Right ventricle myocardium superior (tissue), 1 donor: Measurements from ENCODE around the gene DDX6. TPM values are rescaled to one million over a fixed set of nuclear protein-coding genes. Genes with fewer than 3 reads are reported as not detected.
"Not testable (repeated sequence)": the region's sequence is repeated elsewhere in the genome, so short reads cannot be mapped to it uniquely, and the experiment has no call there.

ENCODE experiments used
- ATAC-seq: fragments of 200-7000 bp; cut with Tn5 transposase; one replicate; pipeline ENCODE4 v1.9.1; 2020; ENCODE audit warnings: mild to moderate bottlenecking; ENCODE audit not compliant: poor library complexity
- DNase-seq: peaks from one replicate; pipeline ENCODE4 v3.0.0-alpha.2; 2020
- intact Hi-C: fragments of 100-400 bp; cut with DNase I; formaldehyde crosslinking; loops from one replicate; pipeline ENCODE4 v1.11.2; 2022
- long read RNA-seq: library from polyadenylated mRNA; unstranded; transcript quantifications from one replicate; pipeline ENCODE4 v2.0.0, GENCODE V29; 2021
- total RNA-seq: library from RNA; stranded (reverse); fragmentation: NEBNext Ultra II Directional; extraction: Animal tissue kit (Norgen Biotek cat#: 25700); gene quantifications from one replicate; pipeline ENCODE4 v1.2.1, GENCODE V29; 2021
- donor health status: DM: no; HTN: yes; CAD: no; lungs with severe emphysema.

DDX6 gene, protein sequence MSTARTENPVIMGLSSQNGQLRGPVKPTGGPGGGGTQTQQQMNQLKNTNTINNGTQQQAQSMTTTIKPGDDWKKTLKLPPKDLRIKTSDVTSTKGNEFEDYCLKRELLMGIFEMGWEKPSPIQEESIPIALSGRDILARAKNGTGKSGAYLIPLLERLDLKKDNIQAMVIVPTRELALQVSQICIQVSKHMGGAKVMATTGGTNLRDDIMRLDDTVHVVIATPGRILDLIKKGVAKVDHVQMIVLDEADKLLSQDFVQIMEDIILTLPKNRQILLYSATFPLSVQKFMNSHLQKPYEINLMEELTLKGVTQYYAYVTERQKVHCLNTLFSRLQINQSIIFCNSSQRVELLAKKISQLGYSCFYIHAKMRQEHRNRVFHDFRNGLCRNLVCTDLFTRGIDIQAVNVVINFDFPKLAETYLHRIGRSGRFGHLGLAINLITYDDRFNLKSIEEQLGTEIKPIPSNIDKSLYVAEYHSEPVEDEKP
- 117 TPM for total RNA-seq
- long read RNA-seq, full-length matches to known transcripts = 1 of 6 reads
- long read RNA-seq, partial matches to known transcripts = 0 of 6 reads
- long read RNA-seq, other reads (novel, unspliced or antisense) = 5 of 6 reads

DNA sequence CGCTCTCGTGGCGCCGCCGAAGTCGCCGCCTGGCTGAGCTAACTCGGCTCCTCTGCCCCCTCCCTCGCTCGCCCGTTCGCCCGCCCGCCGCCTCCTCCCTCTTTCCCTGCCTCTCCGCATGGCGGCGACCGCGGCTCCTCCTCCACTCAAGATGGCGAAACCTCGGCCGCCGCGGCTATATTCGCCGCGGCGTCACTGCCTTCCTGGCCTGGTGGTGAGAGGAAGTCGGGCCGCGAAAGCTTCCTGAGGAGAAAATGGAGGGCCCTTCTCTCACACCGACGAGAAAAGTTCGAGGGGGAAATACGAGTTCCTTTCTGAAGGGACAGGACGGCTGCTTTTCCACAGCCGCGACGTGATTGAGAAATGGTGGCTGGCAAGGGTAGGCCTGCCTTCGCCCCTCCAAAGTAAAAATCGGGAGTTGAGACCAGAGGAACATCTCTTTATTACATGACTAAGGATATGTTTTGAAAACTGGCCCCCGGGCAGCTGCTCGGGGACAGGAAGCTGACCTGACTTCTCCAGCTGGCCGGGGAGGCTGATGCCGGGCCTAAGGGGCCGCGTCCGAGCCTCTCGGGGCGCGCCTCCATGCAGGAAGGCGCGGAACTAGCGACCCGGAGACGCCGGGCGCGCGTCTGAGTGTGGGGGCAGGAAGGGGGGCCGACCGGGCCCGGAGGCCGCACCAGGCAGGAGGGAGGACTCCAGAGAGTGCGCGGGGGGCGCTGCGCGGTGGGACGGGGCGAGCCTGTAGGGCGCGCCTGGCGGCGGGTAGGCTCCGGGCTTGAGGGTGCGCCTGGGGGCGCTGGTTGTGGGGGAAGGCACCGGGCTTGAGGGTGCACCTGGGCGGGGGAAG lies at the start of gene DDX6:
Gene DDX6, minus strand, starts transcription at position 54 of the 850 bp plus-strand sequence. CDS start 4,913 bp downstream, outside the sequence.
- intact Hi-C loops = no loop called here
- DNase-seq (peak; percentile 96), ATAC-seq (peak; percentile 90)

DNA sequence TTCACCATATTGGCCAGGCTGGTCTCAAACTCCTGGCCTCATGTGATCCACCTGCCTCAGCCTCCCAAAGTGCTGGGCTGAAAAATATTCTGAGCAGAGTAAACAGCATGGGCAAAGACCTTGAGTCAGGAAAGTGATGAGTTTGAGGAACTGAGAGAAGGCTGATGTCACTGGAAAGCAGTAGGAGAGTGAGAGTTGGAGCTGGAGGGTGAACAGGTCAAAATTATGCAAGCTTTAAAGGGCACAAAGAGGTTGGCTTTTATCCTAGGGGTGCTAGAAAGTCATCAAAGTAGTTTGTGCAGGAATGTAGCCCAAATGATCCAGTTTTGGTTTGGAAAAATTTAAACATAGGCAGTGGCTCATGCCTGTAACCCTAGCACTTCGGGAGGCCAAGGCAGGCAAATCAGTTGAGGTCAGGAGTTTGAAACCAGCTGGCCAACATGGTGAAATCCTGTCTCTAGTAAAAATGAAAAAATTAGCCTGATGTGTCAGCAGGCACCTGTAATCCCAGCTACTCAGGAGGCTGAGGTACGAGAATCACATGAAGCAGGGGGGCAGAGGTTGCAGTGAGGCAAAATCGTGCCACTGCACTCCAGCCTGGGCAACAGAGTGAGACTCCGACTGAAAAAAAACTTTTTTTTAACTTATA lies 48.1 kb upstream of the DDX6 start:
- ATAC-seq = no peak
- DNase-seq = no peak
- intact Hi-C loops = no loop called here

- DNase-seq = no peak
- intact Hi-C loops = no loop called here
Observed at GRCh38 chr11:118837868-118838267, 46.9 kb upstream of the DDX6 start.

DNA sequence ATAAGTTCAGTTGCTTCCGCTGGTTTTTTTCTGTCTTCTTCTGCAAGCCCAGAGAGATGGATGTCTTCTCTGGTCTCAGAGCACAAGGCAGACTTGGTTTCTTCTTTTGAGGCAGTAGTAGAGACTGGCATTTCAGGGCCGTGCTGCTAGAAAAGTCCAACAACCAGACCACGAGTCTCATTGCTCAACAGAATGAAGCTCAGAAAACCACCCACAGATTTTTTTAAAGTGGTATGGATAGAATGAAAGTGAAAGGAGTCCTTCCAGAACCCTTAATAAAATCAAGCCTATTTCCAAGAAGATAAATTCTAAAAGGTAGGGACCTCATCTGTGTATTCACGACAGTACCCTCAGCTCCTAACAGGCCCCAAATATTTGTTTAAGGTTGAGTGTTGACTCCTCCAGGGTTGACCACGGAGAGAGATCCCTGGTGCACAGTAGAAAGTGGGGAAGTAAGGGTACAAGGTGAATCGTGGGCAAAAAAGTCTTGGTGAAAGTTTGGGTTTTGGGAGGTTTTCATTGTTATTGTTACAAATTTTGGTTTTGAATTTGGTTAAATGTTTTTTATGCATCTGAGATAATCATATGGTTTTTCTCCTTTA lies 43.6 kb upstream of the DDX6 start:
- intact Hi-C loops = no loop called here
- ATAC-seq (no peak), DNase-seq (no peak)

More at GRCh38 chr11:118837868-118838267, 46.9 kb upstream of the DDX6 start:
- no peak for ATAC-seq

DNA sequence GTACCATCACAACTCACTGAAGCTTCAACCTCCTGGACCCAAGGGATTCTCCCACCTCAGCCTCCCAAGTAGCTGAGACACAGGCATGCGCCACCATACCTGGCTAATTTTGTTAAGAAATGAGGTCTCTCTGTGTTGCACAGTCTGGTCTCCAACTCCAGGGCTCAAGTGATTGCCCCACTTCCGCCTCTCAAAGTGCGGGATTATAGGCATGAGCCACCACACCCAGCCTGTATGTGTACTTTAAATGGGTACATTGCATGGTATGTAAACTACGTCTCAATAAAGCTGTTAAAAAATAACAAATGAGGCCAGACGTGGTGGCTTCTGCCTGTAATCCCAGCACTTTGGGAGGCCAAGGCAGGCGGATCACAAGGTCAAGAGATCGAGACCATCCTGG lies 36.2 kb upstream of the DDX6 start:
- intact Hi-C loops = no loop called here
- DNase-seq = no peak
- ATAC-seq = no peak

- ATAC-seq, intact Hi-C loops, DNase-seq: not testable (repeated sequence)
Observed at GRCh38 chr11:118822936-118823510, 32.1 kb upstream of the DDX6 start.

- DNase-seq (peak; percentile 83), ATAC-seq (peak; percentile 99)
- intact Hi-C loops = no loop called here
Observed at GRCh38 chr11:118820412-118821357, 29.7 kb upstream of the DDX6 start.

- DNase-seq, ATAC-seq, intact Hi-C loops: not testable (repeated sequence)
Observed at GRCh38 chr11:118820025-118820379, 29.0 kb upstream of the DDX6 start.

DNA sequence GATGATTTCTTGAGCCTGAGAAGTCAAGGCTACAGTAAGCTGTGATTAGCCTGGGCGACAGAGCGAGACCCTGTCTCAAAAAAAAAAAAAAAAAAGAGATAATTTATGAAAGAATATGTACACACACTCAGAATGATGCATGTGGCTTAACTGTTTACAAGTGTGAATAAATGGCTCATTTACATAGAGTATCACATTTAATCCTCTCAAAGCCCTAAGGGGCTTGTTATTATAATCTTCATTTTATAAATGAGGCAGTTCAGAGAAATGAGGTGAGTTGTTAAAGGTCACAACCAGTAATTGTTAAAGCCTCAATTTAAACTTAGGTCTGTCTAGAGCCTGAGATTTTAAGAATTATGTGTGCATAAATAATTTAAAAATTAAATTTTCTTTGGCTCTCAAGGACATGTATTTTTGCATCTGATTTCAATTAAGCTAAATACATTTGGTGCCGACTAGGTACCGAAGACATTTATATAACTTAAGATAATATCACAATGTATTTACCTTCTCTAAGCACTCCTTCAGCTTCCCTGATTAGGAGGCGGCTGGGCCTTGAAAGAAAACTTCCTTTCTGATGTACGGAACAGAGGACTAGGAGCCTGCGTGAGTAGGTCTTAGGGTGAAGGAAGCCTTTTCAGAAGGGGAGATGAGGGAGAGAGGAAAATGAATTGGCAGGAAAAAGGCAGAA lies 28.5 kb upstream of the DDX6 start:
- intact Hi-C loops = no loop called here
- no peak for ATAC-seq
- DNase-seq = no peak

GRCh38 chr11:118818130-118818529 lies 27.2 kb upstream of the DDX6 start:
- intact Hi-C loops = no loop called here
- DNase-seq = no peak
- ATAC-seq = no peak

- intact Hi-C loops = no loop called here
- ATAC-seq (no peak), DNase-seq (no peak)
Observed at GRCh38 chr11:118813551-118813950, 22.6 kb upstream of the DDX6 start.

- DNase-seq (no peak), ATAC-seq (no peak)
- intact Hi-C loops = no loop called here
Observed at GRCh38 chr11:118812485-118812884, 21.5 kb upstream of the DDX6 start.

DNA sequence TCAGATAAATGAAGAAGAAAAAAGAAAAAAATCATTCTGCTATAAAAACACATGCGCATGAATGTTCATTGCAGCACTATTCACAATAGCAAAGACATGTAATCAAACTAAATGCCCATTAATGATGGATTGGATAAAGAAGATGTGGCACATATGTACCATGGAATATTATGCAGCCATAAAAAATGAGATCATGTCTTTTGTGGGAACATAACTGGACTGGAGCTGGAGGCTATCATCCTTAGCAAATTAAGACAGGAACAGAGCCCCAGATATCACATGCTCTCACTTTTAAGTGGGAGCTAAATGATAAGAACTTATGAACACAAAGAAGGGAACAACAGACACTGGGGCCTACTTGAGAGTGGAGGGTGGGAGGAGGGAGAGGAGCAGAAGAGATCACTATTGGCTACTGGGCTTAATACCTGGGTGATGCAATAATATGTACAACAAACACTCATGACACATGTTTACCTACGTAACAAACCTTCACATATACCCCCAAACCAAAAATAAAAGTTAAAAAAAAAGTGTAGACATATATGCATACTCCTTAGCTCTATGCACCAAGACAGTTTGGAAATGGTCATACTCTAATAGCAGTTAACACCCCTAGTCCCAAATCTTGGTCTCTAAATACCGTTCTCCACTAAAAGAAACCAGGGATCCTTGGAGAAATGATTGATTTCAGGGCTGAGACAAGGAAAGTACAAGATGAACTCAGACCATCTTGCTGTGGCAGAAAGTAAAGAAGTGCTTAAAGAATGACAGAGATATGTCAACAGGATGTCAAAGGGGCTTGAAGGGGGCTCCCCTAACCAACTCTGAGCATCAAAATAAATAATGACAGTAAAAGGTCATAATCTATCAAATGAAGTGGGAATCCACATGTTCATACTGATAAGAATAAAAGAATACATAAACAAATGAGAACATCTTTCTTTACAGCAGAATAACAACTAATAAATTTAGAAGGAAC lies 17.1 kb upstream of the DDX6 start:
- no peak for DNase-seq

GRCh38 chr11:118806400-118806799 lies 15.4 kb upstream of the DDX6 start:
- ATAC-seq (no peak), DNase-seq (no peak)
- intact Hi-C loops = loop anchor here (5.0 kb wide), 1 partner anchor 86 kb away; no protein-coding TSS in a partner anchor

More for the DNA sequence above, 17.1 kb upstream of the DDX6 start:
- ATAC-seq = no peak
- intact Hi-C loops = loop anchor here (5.0 kb wide), 1 partner anchor 84 kb away; no protein-coding TSS in a partner anchor

DNA sequence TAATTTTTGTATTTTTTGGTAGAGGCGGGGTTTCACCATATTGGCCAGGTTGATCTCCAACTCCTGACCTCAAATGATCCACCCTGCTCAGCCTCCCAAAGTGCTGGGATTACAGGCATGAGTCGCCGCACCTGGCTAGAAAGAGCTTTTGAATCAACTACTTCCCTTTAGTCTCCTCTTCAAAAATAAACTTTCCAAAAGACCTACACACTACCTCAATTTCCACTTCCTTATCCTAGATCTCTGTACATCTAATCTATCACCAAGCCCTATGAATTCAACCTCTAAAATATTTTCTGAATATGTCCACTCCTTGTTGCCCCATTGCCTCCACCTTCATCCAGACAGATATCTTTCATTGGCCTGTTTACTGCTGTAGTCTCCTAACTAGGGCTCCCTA lies 13.1 kb upstream of the DDX6 start:
- intact Hi-C loops = no loop called here
- ATAC-seq (no peak), DNase-seq (no peak)
